Ishikawa (cell line): ENCODE results near the gene SARDH.

Source experiments
- CEBPB ChIP-seq: IDR thresholded peaks from 2 replicates; pipeline ENCODE4 v1.6.1; 2012
- CREB1 ChIP-seq: IDR thresholded peaks from 2 replicates; pipeline ENCODE4 v1.6.1; 2012; ENCODE audit warnings: low read depth
- EP300 ChIP-seq: IDR thresholded peaks from 2 replicates; pipeline ENCODE4 v1.6.1; 2012; ENCODE audit warnings: borderline replicate concordance
- FOXM1 ChIP-seq: IDR thresholded peaks from 2 replicates; pipeline ENCODE4 v1.6.1; 2012; ENCODE audit warnings: low read depth, borderline replicate concordance
- RAD21 ChIP-seq: IDR thresholded peaks from 2 replicates; pipeline ENCODE4 v1.6.1; 2012; ENCODE audit warnings: low read depth
- REST ChIP-seq: IDR thresholded peaks from 2 replicates; pipeline ENCODE4 v1.6.1; 2012; ENCODE audit warnings: low read depth, mild to moderate bottlenecking
- TAF1 ChIP-seq: IDR thresholded peaks from 2 replicates; pipeline ENCODE4 v1.6.1; 2012; ENCODE audit warnings: low read depth, mild to moderate bottlenecking
- TEAD4 ChIP-seq: IDR thresholded peaks from 2 replicates; pipeline ENCODE4 v1.6.1; 2012
- USF1 ChIP-seq: IDR thresholded peaks from 2 replicates; pipeline ENCODE4 v1.6.1; 2012
- YY1 ChIP-seq: IDR thresholded peaks from 2 replicates; pipeline ENCODE4 v1.6.1; 2012; ENCODE audit warnings: low read depth
- TF ChIP-seq, protein P1 (sequence below): IDR thresholded peaks from 2 replicates; pipeline ENCODE4 v1.6.1; 2012

DNA sequence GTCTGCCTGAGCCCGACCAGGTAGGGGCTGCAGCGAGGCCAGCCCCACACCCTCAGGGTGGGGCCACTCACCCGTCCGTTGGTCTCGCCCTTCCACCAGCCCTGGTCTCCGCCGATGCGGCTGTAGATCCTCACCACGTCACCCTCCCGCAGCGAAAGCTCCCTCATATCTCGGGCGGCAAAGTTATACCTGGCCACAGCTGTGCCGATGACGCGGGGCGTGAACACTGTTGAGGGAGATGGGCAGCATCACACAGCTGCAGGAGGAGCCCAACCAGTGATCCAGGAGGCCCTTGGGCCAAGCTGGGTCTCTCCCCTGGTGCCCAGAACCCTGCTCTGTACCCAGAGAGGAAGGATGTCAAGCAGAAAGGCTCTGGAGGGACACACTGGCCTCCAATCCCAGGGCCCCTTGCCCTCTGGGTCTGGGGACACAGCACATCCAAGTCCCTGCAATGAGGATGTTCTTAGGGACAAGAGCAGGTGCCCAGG lies 30.3 kb upstream of the SARDH start:
- no peak for TF ChIP-seq TEAD4
- no peak for TF ChIP-seq EP300
- TF ChIP-seq, protein P1, sequence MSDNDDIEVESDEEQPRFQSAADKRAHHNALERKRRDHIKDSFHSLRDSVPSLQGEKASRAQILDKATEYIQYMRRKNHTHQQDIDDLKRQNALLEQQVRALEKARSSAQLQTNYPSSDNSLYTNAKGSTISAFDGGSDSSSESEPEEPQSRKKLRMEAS: no peak
- TF ChIP-seq CEBPB: no peak
- TF ChIP-seq REST: no peak
- TF ChIP-seq TAF1: no peak
- TF ChIP-seq CREB1: no peak
- no peak for TF ChIP-seq RAD21
- TF ChIP-seq FOXM1: no peak
- TF ChIP-seq YY1: no peak
- TF ChIP-seq USF1: no peak
